Measurements from ENCODE around the gene MARCHF10. TPM values are rescaled to one million over a fixed set of nuclear protein-coding genes. Genes with fewer than 3 reads are reported as not detected.

The MARCHF10 gene
- total and polyA plus RNA-seq, 2 donors (not counting 1 experiment from before 2014, with no cell fraction given): 0.17 TPM; not detected in 1

- H3K27me3 ChIP-seq (ENCODE audit: control insufficient read depth, insufficient read depth, low read length): no peaks in the 10 kb centered on the region
Observed at GRCh38 chr17:62674363-62674739, 133.8 kb downstream of the MARCHF10 start.

GRCh38 chr17:62673614-62674362 is 134.3 kb downstream of the MARCHF10 start:
- H2AFZ ChIP-seq (ENCODE audit: low read length): no peak overlapping the region
- H3K9ac ChIP-seq (ENCODE audit: insufficient read depth, low read length): no peak overlapping the region
- no peak overlapping the region for H3K27ac ChIP-seq (ENCODE audit: insufficient read depth, low read length)
- no peaks in the 10 kb centered on the region for H3K79me2 ChIP-seq (ENCODE audit: control insufficient read depth, insufficient read depth, low read length)
- H3K4me1 ChIP-seq (ENCODE audit: control insufficient read depth, extremely low read depth, insufficient read depth, low read length): no peaks in the 10 kb centered on the region
- no peak for DNase-seq (ENCODE audit: low read depth in 2 of 2)
- H3K27me3 ChIP-seq (ENCODE audit: control insufficient read depth, insufficient read depth, low read length): no peaks in the 10 kb centered on the region
- TF ChIP-seq EZH2 (IDR thresholded peaks at IDR 0.05; ENCODE audit: low read length, missing control alignments) (no peak), CTCF (conservative IDR thresholded peaks at IDR 0.05 in 1 of 2, IDR thresholded peaks at IDR 0.05 in 1 of 2; ENCODE audit: low read depth in 1 of 2, low read length in 2 of 2) (no peak)
- no peaks in the 10 kb centered on the region for H4K20me1 ChIP-seq (ENCODE audit: control insufficient read depth, extremely low read depth, insufficient read depth, low read length)
- no peak overlapping the region for H3K4me2 ChIP-seq (ENCODE audit: extremely low read depth, insufficient read depth, low read length)
- H3K36me3 ChIP-seq (ENCODE audit: control insufficient read depth, insufficient read depth, low read length): peaks cover 29% of the 10 kb centered on the region
- no peak overlapping the region for H3K4me3 ChIP-seq (replicated peaks in 1 of 4; ENCODE audit: control extremely low read depth in 1 of 4, insufficient read depth in 1 of 4, low read depth in 3 of 4, low read length in 4 of 4)
- H3K9me3 ChIP-seq (ENCODE audit: control insufficient read depth, insufficient read depth, low read depth, low read length): no peaks in the 10 kb centered on the region

More at GRCh38 chr17:62674363-62674739, 133.8 kb downstream of the MARCHF10 start:
- Histone ChIP-seq H3K79me2 (ENCODE audit: control insufficient read depth, insufficient read depth, low read length) (no peaks in the 10 kb centered on the region), H2AFZ (ENCODE audit: low read length) (no peak overlapping the region), H4K20me1 (ENCODE audit: control insufficient read depth, extremely low read depth, insufficient read depth, low read length) (no peaks in the 10 kb centered on the region), H3K9me3 (ENCODE audit: control insufficient read depth, insufficient read depth, low read depth, low read length) (no peaks in the 10 kb centered on the region), H3K27ac (ENCODE audit: insufficient read depth, low read length) (no peak overlapping the region), H3K36me3 (ENCODE audit: control insufficient read depth, insufficient read depth, low read length) (peaks cover 29% of the 10 kb centered on the region), H3K4me3 (replicated peaks in 1 of 4; ENCODE audit: control extremely low read depth in 1 of 4, insufficient read depth in 1 of 4, low read depth in 3 of 4, low read length in 4 of 4) (no peak overlapping the region), H3K9ac (ENCODE audit: insufficient read depth, low read length) (no peak overlapping the region), H3K4me2 (ENCODE audit: extremely low read depth, insufficient read depth, low read length) (no peak overlapping the region), H3K4me1 (ENCODE audit: control insufficient read depth, extremely low read depth, insufficient read depth, low read length) (no peaks in the 10 kb centered on the region)
- TF ChIP-seq EZH2 (IDR thresholded peaks at IDR 0.05; ENCODE audit: low read length, missing control alignments): no peak
- TF ChIP-seq CTCF (conservative IDR thresholded peaks at IDR 0.05 in 1 of 2, IDR thresholded peaks at IDR 0.05 in 1 of 2; ENCODE audit: low read depth in 1 of 2, low read length in 2 of 2): no peak
- DNase-seq (ENCODE audit: low read depth in 2 of 2): no peak

GRCh38 chr17:62672957-62673356 is 135.2 kb downstream of the MARCHF10 start:
- Histone ChIP-seq H3K4me2 (ENCODE audit: extremely low read depth, insufficient read depth, low read length) (no peak overlapping the region), H2AFZ (ENCODE audit: low read length) (no peak overlapping the region), H4K20me1 (ENCODE audit: control insufficient read depth, extremely low read depth, insufficient read depth, low read length) (no peaks in the 10 kb centered on the region), H3K79me2 (ENCODE audit: control insufficient read depth, insufficient read depth, low read length) (no peaks in the 10 kb centered on the region), H3K9me3 (ENCODE audit: control insufficient read depth, insufficient read depth, low read depth, low read length) (no peaks in the 10 kb centered on the region), H3K4me1 (ENCODE audit: control insufficient read depth, extremely low read depth, insufficient read depth, low read length) (no peaks in the 10 kb centered on the region), H3K27me3 (ENCODE audit: control insufficient read depth, insufficient read depth, low read length) (no peaks in the 10 kb centered on the region), H3K36me3 (ENCODE audit: control insufficient read depth, insufficient read depth, low read length) (peaks cover 32% of the 10 kb centered on the region), H3K27ac (ENCODE audit: insufficient read depth, low read length) (no peak overlapping the region), H3K9ac (ENCODE audit: insufficient read depth, low read length) (no peak overlapping the region), H3K4me3 (replicated peaks in 1 of 4; ENCODE audit: control extremely low read depth in 1 of 4, insufficient read depth in 1 of 4, low read depth in 3 of 4, low read length in 4 of 4) (no peak overlapping the region)
- TF ChIP-seq CTCF (conservative IDR thresholded peaks at IDR 0.05 in 1 of 2, IDR thresholded peaks at IDR 0.05 in 1 of 2; ENCODE audit: low read depth in 1 of 2, low read length in 2 of 2): no peak
- no peak for TF ChIP-seq EZH2 (IDR thresholded peaks at IDR 0.05; ENCODE audit: low read length, missing control alignments)
- no peak for DNase-seq (ENCODE audit: low read depth in 2 of 2)

Data from fibroblast of lung (primary cell).